Activated T-cell treated with anti-CD3 and anti-CD28 coated beads for 4 hours (primary cell): ENCODE data around the gene PCBP3.
"Not testable (repeated sequence)": the region's sequence is repeated elsewhere in the genome, so short reads cannot be mapped to it uniquely, and the experiment has no call there.

Experiments used
- DNase-seq: peaks from one replicate; pipeline ENCODE4 v3.0.0-alpha.2; 2020

PCBP3 gene

DNA sequence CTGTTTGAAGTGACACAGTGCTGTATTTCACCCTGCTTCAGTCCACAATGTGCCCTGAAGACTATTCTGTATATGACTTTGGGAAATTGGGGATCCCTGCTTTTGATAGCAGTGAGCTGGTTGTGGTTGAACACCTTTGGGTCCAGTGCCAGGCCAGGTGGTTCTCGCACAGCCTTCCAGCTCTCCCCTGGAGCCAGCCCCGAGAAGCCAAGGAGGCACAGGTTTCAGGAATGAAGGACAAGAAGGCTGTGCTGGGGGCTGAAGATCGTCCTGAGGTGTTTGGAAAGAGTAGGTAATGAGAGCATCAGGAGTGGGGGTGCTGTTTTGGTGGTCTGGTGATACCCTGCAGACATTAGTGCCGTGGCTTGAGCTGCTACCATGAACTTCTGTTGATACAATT is 206.7 kb downstream of the PCBP3 start:
- no peak for DNase-seq

GRCh38 chr21:45852386-45852785 is 208.9 kb downstream of the PCBP3 start:
- DNase-seq: not testable (repeated sequence)

DNA sequence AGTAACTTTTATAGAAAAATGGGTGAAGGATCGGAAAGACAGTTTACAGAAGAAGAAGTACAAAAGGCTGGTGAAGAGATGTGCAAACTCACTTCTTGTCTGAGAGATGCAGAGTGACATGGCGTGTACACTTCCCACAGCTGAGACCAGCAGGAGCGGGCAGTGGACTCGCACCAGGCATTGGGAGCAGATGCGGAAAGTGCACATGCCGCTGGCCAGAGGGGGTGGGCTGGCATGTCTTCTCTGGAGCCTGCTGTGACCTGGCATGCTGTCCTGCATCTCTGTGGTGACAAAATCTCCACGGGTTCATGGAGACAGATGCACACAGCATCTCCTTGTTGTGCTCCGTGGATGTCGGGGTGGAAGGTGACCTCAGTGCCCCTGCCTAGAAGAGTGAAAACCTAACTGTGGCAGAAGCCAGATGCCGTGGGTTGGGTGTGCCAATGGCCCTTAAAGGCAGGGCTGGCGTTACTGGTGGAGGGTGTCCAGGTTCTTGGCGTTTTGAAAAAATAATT is 209.4 kb downstream of the PCBP3 start:
- DNase-seq: no peak

GRCh38 chr21:45853703-45854342 is 210.3 kb downstream of the PCBP3 start:
- no peak for DNase-seq

- DNase-seq: no peak
These were observed 211.2 kb downstream of the PCBP3 start for GRCh38 chr21:45854690-45855247.

- DNase-seq: no peak
These were observed 211.8 kb downstream of the PCBP3 start for GRCh38 chr21:45855248-45855811.

DNA sequence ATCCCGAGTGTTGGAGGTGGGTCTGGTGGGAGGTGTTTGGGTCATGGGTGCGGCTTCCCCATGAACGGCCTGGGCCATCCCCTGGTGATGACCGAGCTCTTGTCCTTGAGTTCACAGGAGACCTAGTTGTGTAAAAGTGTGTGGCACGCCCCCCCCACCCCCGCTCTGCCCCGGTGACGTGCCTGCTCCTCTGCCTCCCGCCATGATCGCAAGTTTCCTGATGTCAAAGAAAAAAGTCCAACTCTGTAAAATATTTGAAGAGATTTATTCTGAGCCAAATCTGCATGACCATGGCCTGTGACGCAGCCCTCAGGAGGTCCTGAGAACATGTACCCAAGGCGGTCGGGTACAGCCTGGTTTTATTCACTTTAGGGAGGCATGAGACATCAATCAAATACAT is 212.9 kb downstream of the PCBP3 start:
- DNase-seq: no peak

- DNase-seq: no peak
These were observed 213.4 kb downstream of the PCBP3 start for GRCh38 chr21:45856906-45857305.

DNA sequence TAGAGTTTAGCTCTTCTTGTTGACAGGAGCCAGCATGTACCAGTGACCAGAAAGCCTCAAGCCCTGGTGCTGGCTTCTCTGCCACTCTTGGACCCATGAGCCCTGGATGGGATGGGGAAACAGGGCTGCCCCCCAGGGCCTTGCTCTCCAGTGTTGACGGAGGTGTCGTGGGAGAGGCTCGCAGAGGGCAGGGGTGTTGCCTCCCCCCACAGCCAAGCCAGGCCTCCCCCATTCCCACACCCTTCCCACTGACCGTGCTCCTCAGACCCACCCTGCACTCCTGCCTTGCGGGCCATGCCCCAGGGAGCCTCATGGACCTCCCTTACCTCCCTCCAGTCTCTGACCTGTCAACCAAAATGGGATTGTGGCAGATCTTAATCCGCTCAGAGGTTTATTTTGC is 214.2 kb downstream of the PCBP3 start:
- no peak for DNase-seq

DNA sequence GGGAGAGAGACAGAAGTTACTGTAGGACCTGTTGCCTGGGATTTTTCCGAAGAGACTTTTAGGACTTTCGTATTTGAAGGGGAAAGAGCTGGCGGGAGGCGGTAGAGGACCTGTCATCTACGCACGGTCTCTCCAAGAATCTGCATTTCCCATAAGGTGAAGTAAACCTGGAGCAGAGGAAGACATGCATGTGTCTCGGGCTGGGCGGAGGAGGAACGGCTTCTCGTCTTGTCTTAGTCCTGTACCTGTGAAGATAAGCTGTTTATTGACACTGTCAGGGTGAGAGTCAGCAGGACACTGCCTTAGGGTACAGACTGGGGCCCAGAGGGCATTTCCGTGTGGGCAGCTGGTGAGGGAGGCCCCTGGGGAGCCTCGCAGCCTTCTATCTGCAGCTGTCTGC is 214.7 kb downstream of the PCBP3 start:
- no peak for DNase-seq

GRCh38 chr21:45859041-45859761 is 215.7 kb downstream of the PCBP3 start:
- no peak for DNase-seq

DNA sequence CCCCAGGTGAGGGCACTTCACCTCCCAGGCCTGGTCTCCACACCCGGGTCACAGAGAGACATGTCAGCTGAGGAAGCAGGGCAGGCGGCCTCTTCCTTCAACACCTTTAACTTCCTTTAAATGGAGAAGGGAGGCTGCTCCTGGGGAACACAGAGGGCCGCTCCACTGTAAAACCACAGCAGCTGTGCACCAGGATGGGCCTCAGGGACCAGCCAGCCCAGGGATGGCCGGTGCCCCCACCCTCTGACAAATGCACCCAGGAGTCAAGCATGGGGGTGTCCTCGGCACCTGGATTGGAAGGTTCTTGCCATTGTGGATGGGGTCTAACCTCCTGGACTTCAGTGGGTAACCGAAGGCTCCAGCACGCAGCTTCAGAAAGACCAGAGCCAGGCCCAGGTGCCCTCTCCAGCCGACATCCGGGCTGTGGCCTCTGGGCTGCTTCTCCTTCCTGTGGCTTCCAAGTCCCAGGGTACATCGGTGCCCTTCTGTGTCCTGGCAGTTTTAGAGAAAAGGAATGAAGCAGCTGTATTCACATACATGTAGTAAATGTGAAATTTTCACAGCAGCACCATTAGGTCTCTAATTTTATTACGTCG is 216.3 kb downstream of the PCBP3 start:
- DNase-seq: no peak

- no peak for DNase-seq
These were observed 217.1 kb downstream of the PCBP3 start for GRCh38 chr21:45860493-45861155.

GRCh38 chr21:45861156-45861870 is 217.8 kb downstream of the PCBP3 start:
- DNase-seq: no peak

GRCh38 chr21:45862543-45863207 is 219.2 kb downstream of the PCBP3 start:
- DNase-seq: no peak

GRCh38 chr21:45863267-45863666 is 219.7 kb downstream of the PCBP3 start:
- DNase-seq: no peak

DNA sequence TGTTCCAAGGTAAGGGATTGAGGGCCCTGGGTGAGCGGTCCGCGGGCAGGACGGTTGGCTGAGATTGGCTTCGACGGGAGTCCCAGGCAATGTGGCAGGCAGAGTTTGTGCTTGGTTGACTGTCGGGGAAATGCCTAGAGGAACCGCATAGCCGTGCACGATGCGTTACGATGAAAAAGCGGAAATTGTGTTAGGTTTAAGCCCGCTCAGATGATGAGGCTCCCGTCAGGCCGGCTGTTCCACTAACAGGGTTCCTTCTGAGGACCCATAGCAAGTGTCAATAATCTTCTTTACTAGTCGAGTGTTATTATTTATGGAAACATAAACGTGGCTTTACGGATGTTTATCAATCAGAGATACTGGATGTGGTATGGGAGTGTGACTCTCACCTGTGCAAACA is 220.2 kb downstream of the PCBP3 start:
- DNase-seq: no peak

- no peak for DNase-seq
These were observed 220.9 kb downstream of the PCBP3 start for GRCh38 chr21:45864436-45864835.

DNA sequence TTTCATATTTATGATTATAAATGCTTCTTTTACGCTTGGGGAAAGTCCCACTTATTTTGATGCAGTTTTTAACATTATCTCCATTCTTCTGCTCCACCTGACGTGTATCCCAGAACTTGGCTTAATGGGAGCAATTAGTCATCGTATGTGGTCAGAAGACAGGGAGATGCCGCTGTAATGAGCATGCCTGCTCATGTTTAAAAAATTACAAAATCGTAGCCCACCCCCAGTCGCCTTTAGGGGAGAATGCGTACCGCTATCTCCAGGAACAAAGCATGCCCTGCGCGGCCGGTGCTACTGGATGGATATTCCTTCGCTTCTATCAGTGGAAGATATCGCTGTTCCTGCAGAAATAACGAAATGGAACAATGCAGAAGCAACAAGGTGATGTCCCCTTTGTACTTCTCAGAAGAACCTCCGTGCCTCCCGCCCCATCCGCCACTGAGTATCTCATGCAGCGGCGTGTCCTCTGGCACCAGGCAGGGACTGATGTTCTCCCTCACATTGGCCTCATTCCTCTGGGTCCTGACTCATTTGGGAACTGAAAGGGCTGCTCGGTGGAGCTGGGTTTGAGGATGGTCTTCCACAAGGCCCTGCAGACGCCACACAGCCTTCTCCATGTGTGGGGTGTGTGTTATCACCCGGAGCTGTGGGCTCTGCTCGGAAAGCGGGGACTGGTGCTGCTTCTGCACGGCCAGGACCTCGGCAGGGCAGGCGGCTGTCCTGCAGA is 221.7 kb downstream of the PCBP3 start:
- no peak for DNase-seq

GRCh38 chr21:45866551-45866950 is 223.0 kb downstream of the PCBP3 start:
- DNase-seq: no peak
